ENCODE data around the gene SYK.
"Not testable (repeated sequence)": the region's sequence is repeated elsewhere in the genome, so short reads cannot be mapped to it uniquely, and the experiment has no call there.

SYK gene

GRCh38 chr9:90801241-90801972 lies at the start of gene SYK:
Gene SYK, plus strand, starts transcription at chr9:90801819. Its CDS starts 42,080 bp downstream, at chr9:90843899.
- peak; percentile 76 for DNase-seq

DNA sequence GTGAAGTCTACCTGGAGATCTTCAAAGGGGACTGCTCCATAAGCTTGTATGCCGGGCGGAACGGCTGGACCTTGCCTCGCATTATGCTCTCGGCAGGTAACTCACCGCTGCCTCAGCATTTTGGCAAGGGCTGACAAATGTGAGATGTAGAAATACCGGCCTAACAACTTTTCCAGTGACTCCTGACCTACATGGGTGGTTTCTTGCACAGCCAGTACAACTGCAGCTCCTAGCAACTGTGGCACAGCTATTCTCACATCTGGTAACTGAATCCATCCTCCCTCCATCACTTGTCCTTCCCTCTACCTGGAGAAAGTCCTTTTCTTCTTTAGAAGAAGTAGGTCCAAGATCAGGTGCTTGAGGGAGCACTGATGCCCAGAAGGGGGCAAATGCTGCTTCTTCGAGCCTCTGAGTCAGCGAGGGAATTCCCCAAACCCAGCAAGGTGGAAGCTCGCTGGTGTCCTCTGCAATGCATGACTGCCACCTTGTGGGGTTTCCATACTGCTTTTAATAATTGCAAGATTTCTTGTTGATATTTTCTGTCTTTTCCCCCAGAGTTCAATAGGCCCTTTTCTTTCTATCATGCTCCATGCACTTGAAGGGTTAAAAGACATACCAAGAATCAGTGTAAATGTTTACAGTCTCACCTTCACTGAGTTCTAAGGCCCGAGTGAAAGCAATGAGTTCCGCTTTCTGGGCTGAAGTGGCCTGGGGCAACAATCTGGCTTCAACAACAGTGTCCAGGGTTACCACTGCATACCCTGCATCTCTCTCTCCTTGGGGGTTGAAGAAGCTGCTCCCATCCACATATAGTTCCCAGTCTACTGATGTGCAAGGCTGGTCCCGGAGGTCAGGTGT lies 45.9 kb upstream of the SYK start:
- peak; percentile 34 for DNase-seq

DNA sequence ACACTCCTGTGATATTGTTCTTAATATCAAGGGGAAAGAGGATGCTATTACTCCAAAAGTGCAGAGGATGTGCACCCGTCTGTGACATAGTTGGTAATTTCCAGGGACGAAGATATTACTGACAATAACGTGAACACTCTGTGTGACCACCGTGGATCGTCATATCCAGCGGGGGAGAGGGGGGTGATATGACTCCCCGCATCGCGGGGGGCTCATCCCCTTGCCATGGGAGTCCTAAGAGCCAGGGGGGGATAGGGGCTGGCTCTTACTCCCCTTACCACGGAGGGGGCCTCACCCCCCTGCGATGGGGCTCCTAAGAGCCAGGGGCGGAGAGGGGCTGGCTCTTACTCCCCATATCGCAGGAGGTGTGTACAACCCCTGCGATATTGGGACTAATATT lies 41.0 kb upstream of the SYK start:
- not testable (repeated sequence) for DNase-seq

DNA sequence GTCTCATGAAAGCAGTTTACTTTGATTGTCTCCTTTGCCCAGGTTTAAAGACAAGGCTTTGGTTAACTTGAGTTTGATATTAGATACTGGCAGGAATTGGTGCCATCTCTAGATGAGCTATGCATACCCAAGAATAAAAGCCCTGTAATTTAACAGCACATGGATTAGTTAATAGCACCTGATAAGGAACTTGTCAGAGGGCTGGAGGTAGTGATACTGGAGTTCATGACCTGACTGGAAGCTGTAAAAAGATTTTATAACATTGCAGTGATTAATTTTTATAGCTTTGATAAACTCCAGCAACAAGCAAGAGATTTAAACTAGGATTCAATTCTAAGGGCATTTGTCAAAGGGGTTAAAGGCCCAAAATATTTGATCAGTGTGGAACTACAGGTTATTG lies 34.9 kb upstream of the SYK start:
- DNase-seq, result no peak

DNA sequence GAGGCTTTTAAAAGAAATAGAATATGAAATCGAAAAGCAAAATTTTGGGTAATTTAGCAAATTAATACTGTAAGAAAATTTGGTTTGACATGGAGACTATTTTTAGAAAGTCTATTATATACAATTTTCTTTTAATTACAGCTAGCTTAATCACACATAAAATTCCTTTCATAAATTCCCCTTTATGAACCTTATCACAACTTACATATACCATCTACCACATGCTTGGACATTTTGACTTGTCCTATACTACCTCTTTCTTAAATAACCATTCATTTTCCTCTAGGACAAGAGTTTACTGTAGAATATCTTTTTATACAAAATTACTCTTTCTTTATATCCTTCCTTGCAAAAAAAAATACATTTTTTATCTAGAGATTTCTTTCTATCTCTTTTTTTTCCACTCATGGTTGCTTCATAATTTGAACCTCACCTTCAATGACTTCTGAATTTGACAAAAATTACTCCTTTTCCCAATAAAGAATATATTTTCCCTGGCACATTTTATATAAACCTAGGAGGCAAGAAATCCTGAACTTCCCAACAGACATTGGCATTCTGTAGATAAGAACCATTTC lies 34.0 kb upstream of the SYK start:
- DNase-seq, result no peak

- DNase-seq, result no peak
These were observed 31.4 kb upstream of the SYK start for GRCh38 chr9:90770182-90770738.

DNA sequence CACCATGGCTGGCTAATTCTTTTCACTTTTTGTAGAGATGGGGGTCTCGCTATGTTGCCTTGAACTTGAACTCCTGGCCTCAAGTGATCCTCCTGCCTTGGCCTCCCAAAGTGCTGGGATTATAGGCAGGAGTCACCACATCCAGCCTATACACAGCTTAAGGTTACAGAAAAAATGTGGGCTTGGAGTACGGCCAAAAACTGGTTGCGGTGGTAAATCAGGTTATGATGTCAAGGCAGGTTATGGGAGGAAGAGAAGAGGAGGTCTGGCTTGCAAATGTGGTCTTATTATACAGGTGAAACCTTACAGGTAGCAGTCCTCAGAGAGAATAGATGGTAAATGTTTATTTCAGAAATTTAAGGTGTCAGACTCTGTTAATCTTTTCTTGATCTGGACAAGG lies 30.7 kb upstream of the SYK start:
- DNase-seq, result no peak

- DNase-seq, result no peak
These were observed 29.2 kb upstream of the SYK start for GRCh38 chr9:90772386-90772785.

GRCh38 chr9:90773617-90774016 lies 28.0 kb upstream of the SYK start:
- DNase-seq, result peak; percentile 25

DNA sequence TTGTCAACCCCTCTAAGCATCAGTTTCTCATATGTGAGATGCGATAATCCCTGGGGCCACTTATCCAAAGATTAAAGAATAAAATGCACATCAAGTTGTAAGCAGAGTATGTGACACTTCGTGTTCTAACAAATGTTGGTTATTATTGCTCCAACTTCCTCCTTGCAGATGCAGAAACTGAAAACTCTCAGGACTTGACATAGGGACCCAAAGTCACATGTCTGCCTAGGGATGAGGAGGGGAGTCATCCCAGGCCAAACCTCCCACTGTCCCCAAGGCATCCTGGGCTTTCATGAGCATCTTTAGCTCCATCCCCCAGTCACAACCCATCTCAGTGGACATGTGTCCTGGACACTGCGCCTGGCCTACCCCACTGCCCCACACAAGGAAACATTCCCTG lies 27.5 kb upstream of the SYK start:
- no peak for DNase-seq

GRCh38 chr9:90774682-90775081 lies 26.9 kb upstream of the SYK start:
- DNase-seq, result peak; percentile 17

DNA sequence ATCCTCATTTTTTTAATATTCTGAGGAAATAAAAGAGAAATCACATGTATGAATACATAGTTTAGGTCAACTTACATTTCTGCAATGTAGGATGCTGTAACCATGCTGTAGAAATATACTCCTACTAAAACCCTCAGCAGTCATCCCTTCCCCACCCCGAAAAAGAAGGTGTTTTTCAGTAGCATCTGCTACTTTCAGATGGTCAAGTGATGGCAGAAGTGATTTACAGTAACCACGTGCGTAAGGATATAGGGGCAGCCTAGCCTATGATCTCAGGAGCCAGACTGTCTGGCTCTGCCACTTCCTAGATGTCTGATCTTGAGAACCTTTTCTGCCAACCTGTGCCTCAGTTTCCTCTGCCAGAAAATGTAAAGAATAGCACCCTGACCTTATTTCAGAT lies 26.0 kb upstream of the SYK start:
- DNase-seq, result no peak

GRCh38 chr9:90778746-90779145 lies 22.9 kb upstream of the SYK start:
- DNase-seq, result no peak

- no peak for DNase-seq
These were observed 18.1 kb upstream of the SYK start for GRCh38 chr9:90783552-90783951.

GRCh38 chr9:90783964-90784363 lies 17.7 kb upstream of the SYK start:
- no peak for DNase-seq

DNA sequence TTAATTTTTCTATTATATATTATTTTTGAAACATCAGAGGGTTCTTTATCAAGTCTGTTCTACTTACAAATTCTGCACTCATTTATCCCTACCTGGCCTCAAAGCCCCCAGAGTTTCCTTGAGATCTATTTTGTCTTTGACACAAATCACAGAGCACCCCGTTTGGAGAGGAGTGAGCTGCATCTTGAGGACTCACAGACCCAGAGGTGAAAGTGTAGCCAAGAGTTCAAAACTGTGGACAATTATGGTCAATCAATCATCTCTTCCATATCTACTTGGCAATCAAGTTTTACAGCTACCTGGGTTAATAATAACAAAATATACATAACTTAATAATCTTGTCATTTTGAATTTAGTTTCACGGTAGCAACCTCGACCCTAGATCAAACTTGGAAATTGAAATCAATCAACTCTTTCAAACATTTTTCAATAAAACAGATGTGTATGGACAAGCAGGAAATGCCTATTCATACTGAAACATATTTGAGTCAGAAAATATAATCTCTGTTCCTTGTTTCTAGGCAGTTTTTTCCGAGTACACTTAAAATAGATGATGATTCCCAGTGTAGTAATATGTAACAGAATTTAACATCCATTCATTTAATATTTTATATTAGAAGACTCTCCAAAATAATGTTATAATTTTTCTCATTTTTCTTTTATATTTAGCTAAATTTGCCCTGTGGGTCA lies 13.7 kb upstream of the SYK start:
- no peak for DNase-seq

DNA sequence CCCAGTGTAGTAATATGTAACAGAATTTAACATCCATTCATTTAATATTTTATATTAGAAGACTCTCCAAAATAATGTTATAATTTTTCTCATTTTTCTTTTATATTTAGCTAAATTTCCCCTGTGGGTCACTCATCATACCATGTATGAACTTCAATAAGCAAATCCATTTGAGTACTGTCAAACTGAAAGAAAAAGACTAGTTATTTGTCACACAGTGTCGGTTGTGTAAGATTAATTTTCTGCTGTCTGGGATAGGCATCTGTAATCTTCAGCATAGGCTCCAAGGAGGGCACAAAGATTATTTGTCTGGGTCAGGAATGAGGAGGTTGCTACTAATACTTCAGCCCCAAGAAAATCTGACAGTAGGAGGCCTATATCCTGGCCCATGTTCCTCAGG lies 13.1 kb upstream of the SYK start:
- not testable (repeated sequence) for DNase-seq

DNA sequence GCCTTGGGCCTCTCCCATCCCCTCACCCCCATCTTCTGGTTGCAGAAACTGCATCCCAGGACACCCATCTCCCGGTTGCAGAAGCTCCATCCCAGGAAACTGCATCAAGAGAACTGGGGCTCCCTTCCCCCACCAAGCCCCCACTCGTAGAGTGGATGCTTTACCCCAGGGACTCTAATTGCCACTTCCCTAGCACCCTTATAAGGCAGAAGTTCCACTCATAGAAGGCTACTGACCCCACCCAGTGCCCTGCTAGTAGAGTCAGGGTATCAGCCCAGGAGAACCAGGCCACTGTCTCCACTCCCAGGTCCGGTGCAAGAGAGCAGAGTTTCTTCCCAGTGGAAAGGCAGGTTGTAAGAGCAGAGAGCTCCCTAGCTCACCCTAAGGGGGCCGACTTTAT lies 12.2 kb upstream of the SYK start:
- DNase-seq, result no peak

- DNase-seq, result no peak
These were observed 11.8 kb upstream of the SYK start for GRCh38 chr9:90789862-90790261.

- DNase-seq, result not testable (repeated sequence)
These were observed 8.6 kb upstream of the SYK start for GRCh38 chr9:90793024-90793423.

- DNase-seq, result no peak
These were observed 7.9 kb upstream of the SYK start for GRCh38 chr9:90793729-90794128.

DNA sequence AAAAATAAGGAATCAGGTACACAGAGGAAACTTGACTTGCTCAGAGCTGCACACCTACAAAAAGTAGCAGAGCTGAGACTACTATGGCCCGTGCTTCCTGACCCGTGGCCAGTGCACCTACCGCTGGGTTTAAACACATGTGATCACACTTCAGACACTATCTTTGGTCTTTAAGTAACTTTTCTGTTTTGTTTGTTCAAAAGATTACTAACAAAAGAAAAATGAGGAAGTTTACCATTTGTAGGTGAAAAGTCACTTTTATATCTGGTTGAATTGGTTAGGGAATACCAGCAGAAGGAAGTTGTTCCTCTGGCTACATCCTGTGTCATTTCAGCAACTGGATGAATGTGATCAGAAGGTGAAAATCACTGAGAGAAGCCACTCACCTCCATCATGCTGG lies 6.5 kb upstream of the SYK start:
- DNase-seq, result no peak

DNA sequence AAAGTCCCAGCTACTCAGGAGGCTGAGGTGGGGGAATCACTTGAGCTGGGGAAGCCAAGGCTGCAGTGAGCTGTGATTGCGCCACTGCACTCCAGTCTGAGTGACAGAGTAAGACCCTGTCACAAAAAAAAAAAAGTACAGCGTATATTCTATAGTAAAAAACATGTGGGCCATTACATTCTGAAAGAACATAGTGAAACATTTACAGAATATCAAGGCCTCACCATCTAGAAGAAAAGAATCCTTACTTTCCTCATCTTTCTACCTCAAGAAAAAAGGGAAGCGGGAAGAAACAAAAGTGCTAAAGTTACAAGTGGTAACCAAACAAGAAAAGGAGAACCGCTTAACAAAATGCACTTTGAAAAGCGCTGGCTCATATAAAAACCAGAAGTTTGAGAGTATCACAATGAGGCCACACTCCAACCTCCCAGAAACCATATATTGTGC lies 5.7 kb upstream of the SYK start:
- no peak for DNase-seq
